WTC11 (cell line): ENCODE results near the gene IL2RA. TPM values are rescaled to one million over a fixed set of nuclear protein-coding genes. Genes with fewer than 3 reads are reported as not detected.

Source experiments
- ATAC-seq: fragments of 200-7000 bp; cut with Tn5 transposase; 2 replicates; pipeline ENCODE4 v1.10.0; 2021; ENCODE audit warnings: mild to moderate bottlenecking, moderate library complexity
- CTCF ChIA-PET: fragments of 300-600 bp; sonication (Branson Sonifier 250); formaldehyde crosslinking; loops from one replicate; lab custom pipeline; 2021; ENCODE audit warnings: antibody characterized with exemption; lab: Charles Lee
- POLR2A ChIA-PET: fragments of 350-600 bp; sonication (Branson Sonifier 250); formaldehyde crosslinking; loops from one replicate; lab custom pipeline; 2021; ENCODE audit warnings: antibody characterized with exemption; lab: Charles Lee
- DNase-seq: peaks from one replicate; pipeline ENCODE4 v3.0.0; 2021; ENCODE audit warnings: low spot score
- H3K27ac Mint-ChIP-seq: 2 replicates; pipeline ENCODE4 v1.8.0; 2021; ENCODE audit warnings: mixed read lengths
- H3K27me3 Mint-ChIP-seq: 2 replicates; pipeline ENCODE4 v1.8.0; 2021; ENCODE audit warnings: low read depth, mild to moderate bottlenecking, moderate library complexity, mixed read lengths
- H3K36me3 Mint-ChIP-seq: 2 replicates; pipeline ENCODE4 v1.8.0; 2021; ENCODE audit warnings: mixed read lengths
- H3K4me1 Mint-ChIP-seq: 2 replicates; pipeline ENCODE4 v1.8.0; 2022; ENCODE audit warnings: mixed read lengths
- H3K4me3 Mint-ChIP-seq: 2 replicates; pipeline ENCODE4 v1.8.0; 2021; ENCODE audit warnings: mild to moderate bottlenecking, moderate library complexity, mixed read lengths
- H3K9me3 Mint-ChIP-seq: 2 replicates; pipeline ENCODE4 v1.8.0; 2021; ENCODE audit warnings: mixed read lengths
- CBFB ChIP-seq: sonication (generic); formaldehyde crosslinking; IDR thresholded peaks from 2 replicates; pipeline ENCODE4 v1.8.1; 2022; ENCODE audit warnings: mild to moderate bottlenecking, low read depth, missing genetic modification reagents
- CREB1 ChIP-seq: sonication (generic); formaldehyde crosslinking; IDR thresholded peaks from 2 replicates; pipeline ENCODE4 v1.8.0; 2023; ENCODE audit warnings: mild to moderate bottlenecking, missing genetic modification reagents
- CREM ChIP-seq: sonication (generic); formaldehyde crosslinking; IDR thresholded peaks from 2 replicates; pipeline ENCODE4 v1.8.1; 2022; ENCODE audit warnings: mild to moderate bottlenecking, missing genetic modification reagents, moderate library complexity
- ERG ChIP-seq: fragments of 250-450 bp; sonication (Bioruptor Pico); IDR thresholded peaks from 2 replicates; pipeline ENCODE4 v1.8.0; 2021; ENCODE audit warnings: mild to moderate bottlenecking
- FOXJ3 ChIP-seq: sonication (generic); formaldehyde crosslinking; IDR thresholded peaks from 2 replicates; pipeline ENCODE4 v1.9.0; 2021; ENCODE audit warnings: missing genetic modification reagents, mild to moderate bottlenecking, borderline replicate concordance
- GTF2I ChIP-seq: fragments of 250-450 bp; sonication (Bioruptor Pico); conservative IDR thresholded peaks from 2 replicates; pipeline ENCODE4 v1.4.0; 2021; ENCODE audit warnings: mild to moderate bottlenecking
- IRF1 ChIP-seq: sonication (generic); formaldehyde crosslinking; IDR thresholded peaks from 2 replicates; pipeline ENCODE4 v1.8.0; 2023; ENCODE audit warnings: missing genetic modification reagents
- NFATC4 ChIP-seq: fragments of 250-450 bp; sonication (Bioruptor Pico); IDR thresholded peaks from 2 replicates; pipeline ENCODE4 v1.9.0; 2021; ENCODE audit warnings: mild to moderate bottlenecking
- NR3C1 ChIP-seq: sonication (generic); formaldehyde crosslinking; conservative IDR thresholded peaks from 2 replicates; pipeline ENCODE4 v1.8.1; 2023; ENCODE audit warnings: low read depth, mild to moderate bottlenecking, missing genetic modification reagents
- SP1 ChIP-seq: sonication (generic); formaldehyde crosslinking; conservative IDR thresholded peaks from 2 replicates; pipeline ENCODE4 v1.8.1; 2022; ENCODE audit warnings: missing genetic modification reagents
- TEAD1 ChIP-seq: sonication (generic); formaldehyde crosslinking; IDR thresholded peaks from 2 replicates; pipeline ENCODE4 v1.8.0; 2022; ENCODE audit warnings: mild to moderate bottlenecking, missing genetic modification reagents
- TP53 ChIP-seq: sonication (generic); formaldehyde crosslinking; IDR thresholded peaks from 2 replicates; pipeline ENCODE4 v1.8.1; 2023; ENCODE audit warnings: mild to moderate bottlenecking, missing genetic modification reagents
- ZNF232 ChIP-seq: sonication (generic); formaldehyde crosslinking; IDR thresholded peaks from 2 replicates; pipeline ENCODE4 v1.8.0; 2022; ENCODE audit warnings: mild to moderate bottlenecking, missing genetic modification reagents
- ZNF416 ChIP-seq: fragments of 250-450 bp; sonication (Bioruptor Pico); IDR thresholded peaks from 2 replicates; pipeline ENCODE4 v1.9.0; 2021; ENCODE audit warnings: mild to moderate bottlenecking, inconsistent platforms
- ZNF425 ChIP-seq: fragments of 250-450 bp; sonication (Bioruptor Pico); conservative IDR thresholded peaks from 2 replicates; pipeline ENCODE4 v1.9.0; 2021; ENCODE audit warnings: mild to moderate bottlenecking
- total RNA-seq: library from RNA; stranded (reverse); gene quantifications from 3 replicates; pipeline ENCODE4 v1.2.3, GENCODE V29; 2021
- TF ChIP-seq, protein P1 (sequence below): sonication (generic); formaldehyde crosslinking; IDR thresholded peaks from 2 replicates; pipeline ENCODE4 v1.8.0; 2022; ENCODE audit warnings: missing genetic modification reagents
- TF ChIP-seq, protein P2 (sequence below): sonication (generic); formaldehyde crosslinking; IDR thresholded peaks from 2 replicates; pipeline ENCODE4 v1.8.0; 2023; ENCODE audit warnings: missing genetic modification reagents, mild to moderate bottlenecking, borderline replicate concordance
- TF ChIP-seq, protein P3 (sequence below): sonication (generic); formaldehyde crosslinking; IDR thresholded peaks from 2 replicates; pipeline ENCODE4 v1.8.0; 2022; ENCODE audit warnings: mild to moderate bottlenecking, missing genetic modification reagents
- TF ChIP-seq, protein P4 (sequence below): sonication (generic); formaldehyde crosslinking; IDR thresholded peaks from 2 replicates; pipeline ENCODE4 v1.8.0; 2022; ENCODE audit warnings: mild to moderate bottlenecking, missing genetic modification reagents

The IL2RA gene
- total RNA-seq, 1 experiment from 2014 or later: 0.31 TPM

DNA sequence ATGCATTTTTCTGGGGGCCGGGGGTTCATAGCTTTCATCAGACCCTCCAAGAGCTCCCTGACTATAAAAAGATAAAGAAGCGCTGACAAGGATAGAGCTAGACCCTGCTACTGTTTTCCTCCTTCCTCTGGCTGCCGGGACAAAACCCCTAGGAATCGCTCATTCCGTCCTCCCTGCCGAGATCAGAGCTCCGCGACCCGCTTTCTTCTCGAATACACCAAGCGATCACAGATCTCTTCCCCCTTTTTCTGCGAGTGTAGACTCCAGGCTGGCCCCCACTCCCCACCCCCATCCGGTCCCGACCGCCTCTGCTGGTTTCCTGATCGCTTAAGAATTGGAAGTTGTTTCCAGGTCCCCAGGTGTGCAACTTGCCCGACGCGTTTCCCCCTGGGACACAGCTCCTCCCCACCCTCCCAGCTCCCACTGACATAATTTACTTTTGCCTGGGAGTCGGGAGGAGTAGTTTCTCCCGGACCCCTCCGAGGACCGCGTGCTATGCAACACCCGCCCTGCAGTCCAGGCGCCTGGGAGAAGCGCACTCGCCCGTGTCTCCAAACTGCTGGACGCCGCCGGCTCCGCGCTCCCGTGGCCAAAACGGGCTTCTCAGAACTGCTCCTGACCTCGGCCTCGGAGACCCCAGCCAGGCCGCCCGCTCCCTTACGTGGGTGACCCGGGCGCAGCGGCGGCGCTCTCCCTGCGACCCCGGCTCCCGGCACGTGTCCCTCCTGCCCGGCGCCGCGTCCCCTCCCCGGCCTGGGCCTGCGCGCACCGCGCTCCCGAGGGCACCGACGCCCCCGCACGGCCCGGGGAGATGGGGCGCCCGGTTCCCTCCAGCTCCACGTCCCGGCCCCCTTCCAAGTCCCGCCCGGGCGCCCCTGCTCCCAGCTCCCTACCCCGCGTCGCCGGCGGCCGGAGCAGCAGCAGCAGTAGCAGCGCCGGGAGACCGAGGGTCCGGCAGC is 85.4 kb downstream of the IL2RA start (continued):
- 0 out of 2 replicates have a peak, but pooled peaks have one; percentile 38 for TF ChIP-seq SP1 (CRISPR knock-in tag)
- TF ChIP-seq ZNF416 (CRISPR knock-in tag): no peak
- TF ChIP-seq, protein P1, sequence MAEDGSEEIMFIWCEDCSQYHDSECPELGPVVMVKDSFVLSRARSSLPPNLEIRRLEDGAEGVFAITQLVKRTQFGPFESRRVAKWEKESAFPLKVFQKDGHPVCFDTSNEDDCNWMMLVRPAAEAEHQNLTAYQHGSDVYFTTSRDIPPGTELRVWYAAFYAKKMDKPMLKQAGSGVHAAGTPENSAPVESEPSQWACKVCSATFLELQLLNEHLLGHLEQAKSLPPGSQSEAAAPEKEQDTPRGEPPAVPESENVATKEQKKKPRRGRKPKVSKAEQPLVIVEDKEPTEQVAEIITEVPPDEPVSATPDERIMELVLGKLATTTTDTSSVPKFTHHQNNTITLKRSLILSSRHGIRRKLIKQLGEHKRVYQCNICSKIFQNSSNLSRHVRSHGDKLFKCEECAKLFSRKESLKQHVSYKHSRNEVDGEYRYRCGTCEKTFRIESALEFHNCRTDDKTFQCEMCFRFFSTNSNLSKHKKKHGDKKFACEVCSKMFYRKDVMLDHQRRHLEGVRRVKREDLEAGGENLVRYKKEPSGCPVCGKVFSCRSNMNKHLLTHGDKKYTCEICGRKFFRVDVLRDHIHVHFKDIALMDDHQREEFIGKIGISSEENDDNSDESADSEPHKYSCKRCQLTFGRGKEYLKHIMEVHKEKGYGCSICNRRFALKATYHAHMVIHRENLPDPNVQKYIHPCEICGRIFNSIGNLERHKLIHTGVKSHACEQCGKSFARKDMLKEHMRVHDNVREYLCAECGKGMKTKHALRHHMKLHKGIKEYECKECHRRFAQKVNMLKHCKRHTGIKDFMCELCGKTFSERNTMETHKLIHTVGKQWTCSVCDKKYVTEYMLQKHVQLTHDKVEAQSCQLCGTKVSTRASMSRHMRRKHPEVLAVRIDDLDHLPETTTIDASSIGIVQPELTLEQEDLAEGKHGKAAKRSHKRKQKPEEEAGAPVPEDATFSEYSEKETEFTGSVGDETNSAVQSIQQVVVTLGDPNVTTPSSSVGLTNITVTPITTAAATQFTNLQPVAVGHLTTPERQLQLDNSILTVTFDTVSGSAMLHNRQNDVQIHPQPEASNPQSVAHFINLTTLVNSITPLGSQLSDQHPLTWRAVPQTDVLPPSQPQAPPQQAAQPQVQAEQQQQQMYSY (CRISPR knock-in tag): no peak
- TF ChIP-seq GTF2I (CRISPR knock-in tag): no peak
- no peak for TF ChIP-seq IRF1 (CRISPR knock-in tag)
- peak; percentile 36; the same call in 1 of the 2 replicates for TF ChIP-seq CREM (CRISPR knock-in tag)
- TF ChIP-seq FOXJ3 (CRISPR knock-in tag): no peak

DNA sequence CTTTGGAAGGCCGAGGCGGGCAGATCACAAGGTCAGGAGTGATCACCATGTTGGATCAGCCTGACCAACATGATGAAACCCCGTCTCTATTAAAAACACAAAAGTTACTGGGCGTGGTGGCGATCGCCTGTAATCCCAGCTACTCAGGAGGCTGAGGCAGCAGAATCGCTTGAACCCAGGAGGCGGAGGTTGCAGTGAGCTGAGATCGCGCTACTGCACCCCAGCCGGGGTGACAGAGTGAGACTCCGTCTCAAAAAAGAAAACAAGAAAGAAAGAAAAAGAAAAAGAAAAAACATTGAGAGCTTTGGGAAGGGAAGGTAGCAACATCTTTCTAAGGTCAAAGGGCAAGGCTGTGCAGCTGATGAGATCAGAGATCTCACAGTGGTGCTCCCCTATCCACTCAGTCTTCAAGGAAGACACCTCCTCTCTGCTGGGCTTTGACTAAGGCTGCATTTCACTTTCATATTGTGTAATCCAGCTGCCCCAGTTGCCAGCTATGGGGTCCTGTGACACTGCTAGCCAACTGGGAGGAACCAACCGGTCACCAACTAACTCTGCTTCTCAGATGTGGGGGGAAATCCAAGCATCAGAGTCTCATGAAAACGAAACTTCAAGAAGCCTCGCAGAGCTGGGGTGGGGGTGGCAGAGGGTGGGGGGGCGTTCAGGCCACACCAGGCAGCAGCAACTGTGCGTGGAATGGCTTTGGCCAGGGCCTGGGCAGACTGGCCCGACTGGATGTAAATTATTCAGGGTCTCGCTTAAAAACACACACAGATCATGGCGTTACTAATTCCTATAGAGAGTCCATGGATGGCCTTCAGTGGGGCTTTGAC is 86.3 kb downstream of the IL2RA start:
- no peaks in the 10 kb centered on the region for H3K36me3 Mint-ChIP-seq
- H3K27ac Mint-ChIP-seq: no peak overlapping the region
- CTCF ChIA-PET: interaction anchor here (0.6 to 3.0 kb wide), 10 partner anchors 17 to 426 kb away, joined by 3 to 12 read pairs (median 4); partner anchors contain the start of genes ANKRD16, FBH1 and PFKFB3
- ATAC-seq (no peak), DNase-seq (no peak)
- peaks cover 49% of the 10 kb centered on the region for H3K27me3 Mint-ChIP-seq
- peaks cover 18% of the 10 kb centered on the region for H3K4me1 Mint-ChIP-seq
- peak overlapping the region; percentile 80 for H3K4me3 Mint-ChIP-seq
- no peaks in the 10 kb centered on the region for H3K9me3 Mint-ChIP-seq
- POLR2A ChIA-PET: no interaction called here
- TF ChIP-seq ZNF232 (CRISPR knock-in tag) (no peak), ZNF425 (CRISPR knock-in tag) (no peak), NFATC4 (CRISPR knock-in tag) (no peak), TP53 (CRISPR knock-in tag) (no peak), CREB1 (CRISPR knock-in tag) (no peak), ERG (CRISPR knock-in tag) (no peak), CBFB (no peak), TEAD1 (CRISPR knock-in tag) (no peak), NR3C1 (CRISPR knock-in tag) (no peak)
- TF ChIP-seq, protein P2, sequence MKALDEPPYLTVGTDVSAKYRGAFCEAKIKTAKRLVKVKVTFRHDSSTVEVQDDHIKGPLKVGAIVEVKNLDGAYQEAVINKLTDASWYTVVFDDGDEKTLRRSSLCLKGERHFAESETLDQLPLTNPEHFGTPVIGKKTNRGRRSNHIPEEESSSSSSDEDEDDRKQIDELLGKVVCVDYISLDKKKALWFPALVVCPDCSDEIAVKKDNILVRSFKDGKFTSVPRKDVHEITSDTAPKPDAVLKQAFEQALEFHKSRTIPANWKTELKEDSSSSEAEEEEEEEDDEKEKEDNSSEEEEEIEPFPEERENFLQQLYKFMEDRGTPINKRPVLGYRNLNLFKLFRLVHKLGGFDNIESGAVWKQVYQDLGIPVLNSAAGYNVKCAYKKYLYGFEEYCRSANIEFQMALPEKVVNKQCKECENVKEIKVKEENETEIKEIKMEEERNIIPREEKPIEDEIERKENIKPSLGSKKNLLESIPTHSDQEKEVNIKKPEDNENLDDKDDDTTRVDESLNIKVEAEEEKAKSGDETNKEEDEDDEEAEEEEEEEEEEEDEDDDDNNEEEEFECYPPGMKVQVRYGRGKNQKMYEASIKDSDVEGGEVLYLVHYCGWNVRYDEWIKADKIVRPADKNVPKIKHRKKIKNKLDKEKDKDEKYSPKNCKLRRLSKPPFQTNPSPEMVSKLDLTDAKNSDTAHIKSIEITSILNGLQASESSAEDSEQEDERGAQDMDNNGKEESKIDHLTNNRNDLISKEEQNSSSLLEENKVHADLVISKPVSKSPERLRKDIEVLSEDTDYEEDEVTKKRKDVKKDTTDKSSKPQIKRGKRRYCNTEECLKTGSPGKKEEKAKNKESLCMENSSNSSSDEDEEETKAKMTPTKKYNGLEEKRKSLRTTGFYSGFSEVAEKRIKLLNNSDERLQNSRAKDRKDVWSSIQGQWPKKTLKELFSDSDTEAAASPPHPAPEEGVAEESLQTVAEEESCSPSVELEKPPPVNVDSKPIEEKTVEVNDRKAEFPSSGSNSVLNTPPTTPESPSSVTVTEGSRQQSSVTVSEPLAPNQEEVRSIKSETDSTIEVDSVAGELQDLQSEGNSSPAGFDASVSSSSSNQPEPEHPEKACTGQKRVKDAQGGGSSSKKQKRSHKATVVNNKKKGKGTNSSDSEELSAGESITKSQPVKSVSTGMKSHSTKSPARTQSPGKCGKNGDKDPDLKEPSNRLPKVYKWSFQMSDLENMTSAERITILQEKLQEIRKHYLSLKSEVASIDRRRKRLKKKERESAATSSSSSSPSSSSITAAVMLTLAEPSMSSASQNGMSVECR: no peak
- TF ChIP-seq, protein P3, sequence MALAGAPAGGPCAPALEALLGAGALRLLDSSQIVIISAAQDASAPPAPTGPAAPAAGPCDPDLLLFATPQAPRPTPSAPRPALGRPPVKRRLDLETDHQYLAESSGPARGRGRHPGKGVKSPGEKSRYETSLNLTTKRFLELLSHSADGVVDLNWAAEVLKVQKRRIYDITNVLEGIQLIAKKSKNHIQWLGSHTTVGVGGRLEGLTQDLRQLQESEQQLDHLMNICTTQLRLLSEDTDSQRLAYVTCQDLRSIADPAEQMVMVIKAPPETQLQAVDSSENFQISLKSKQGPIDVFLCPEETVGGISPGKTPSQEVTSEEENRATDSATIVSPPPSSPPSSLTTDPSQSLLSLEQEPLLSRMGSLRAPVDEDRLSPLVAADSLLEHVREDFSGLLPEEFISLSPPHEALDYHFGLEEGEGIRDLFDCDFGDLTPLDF (CRISPR knock-in tag): no peak
- TF ChIP-seq, protein P4, sequence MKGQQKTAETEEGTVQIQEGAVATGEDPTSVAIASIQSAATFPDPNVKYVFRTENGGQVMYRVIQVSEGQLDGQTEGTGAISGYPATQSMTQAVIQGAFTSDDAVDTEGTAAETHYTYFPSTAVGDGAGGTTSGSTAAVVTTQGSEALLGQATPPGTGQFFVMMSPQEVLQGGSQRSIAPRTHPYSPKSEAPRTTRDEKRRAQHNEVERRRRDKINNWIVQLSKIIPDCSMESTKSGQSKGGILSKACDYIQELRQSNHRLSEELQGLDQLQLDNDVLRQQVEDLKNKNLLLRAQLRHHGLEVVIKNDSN: no peak
